Activated CD4-positive, alpha-beta T cell treated with anti-CD3 and anti-CD28 coated beads, Interleukin-2, amount 50 U/mL, for 1 hour (primary cell): ENCODE results near the gene AKT2.
A peak's percentile ranks its signal among the peaks of the same experiment; 100 is the strongest.

ENCODE experiments used
- DNase-seq: peaks from one replicate; pipeline ENCODE4 v3.0.0-alpha.2; 2020

AKT2 gene

DNA sequence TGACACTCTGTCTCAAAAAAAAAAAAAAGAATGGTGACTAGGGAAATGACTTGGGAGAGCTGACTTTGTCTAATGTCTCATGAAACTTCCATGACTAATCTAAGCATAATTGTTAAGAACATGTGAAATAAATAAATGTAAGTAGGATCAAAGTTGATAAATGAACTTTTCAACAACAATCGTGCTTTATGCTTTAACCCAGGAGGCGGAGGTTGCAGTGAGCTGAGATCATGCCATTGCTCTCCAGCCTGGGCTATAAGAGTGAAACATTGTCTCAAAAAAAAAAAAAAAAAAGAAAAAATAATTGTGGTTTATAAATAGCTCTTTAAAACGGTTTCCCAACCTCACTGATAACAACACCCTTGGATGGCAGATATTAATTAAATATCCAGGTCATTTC lies 12.9 kb upstream of the AKT2 start:
- DNase-seq = no peak

GRCh38 chr19:40294560-40294959 lies 9.4 kb upstream of the AKT2 start:
- DNase-seq = no peak

DNA sequence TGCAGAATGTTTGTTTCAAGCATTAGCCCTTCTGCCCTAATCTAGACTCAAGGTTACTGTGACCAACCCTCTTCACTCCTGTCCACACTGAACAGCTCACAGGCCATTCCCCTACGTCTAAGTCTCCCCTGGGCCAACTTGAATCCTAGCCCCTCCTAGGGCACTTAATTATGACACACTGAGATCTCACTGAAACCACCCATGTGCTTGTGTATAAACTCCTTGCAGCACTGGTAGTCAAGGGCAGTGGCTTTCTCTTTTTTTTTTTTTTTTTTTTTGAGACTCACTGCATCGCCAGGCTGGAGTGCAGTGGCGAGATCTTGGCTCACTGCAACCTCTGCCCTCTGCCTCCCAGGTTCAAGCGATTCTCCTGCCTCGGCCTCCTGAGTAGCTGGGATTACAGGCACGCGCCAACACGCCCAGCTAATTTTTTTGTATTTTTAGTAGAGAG lies 1.9 kb upstream of the AKT2 start:
- DNase-seq = no peak

DNA sequence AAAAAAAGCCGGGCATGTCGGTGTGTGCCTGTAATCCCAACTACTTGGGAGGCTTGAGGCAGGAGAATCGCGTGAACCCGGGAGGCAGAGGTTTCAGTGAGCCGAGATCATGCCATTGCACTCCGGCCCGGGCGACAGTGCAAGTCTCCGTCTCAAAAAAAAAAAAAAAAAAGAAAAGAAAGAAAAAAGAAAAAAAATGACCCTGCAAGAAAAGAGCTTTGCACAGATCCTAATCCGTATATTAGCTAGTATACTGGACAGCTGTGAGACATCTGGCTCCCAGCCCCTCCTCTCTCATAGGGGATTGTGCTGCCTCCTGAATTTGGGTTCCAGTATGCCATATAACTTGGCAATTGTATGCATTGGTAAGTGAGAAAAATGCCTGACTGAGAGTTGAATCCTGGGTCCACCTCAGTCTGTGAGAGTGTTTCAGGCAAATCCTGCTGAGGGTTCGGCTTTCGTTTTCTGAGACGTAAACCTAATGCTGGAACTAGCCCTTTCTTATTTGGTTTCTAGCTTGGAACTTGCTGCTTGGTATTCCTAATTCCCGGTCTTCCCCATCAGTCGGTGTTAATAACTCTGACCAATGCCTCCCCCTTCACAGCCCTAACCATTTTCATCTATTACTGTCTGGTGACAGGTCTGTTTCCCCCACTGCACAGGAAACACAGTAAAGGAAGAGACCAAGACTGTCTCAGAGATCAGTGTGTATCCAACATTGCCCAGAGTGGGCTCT lies 1.3 kb upstream of the AKT2 start:
- no peak for DNase-seq

GRCh38 chr19:40285353-40286234 lies 449 bp upstream of the AKT2 start:
- DNase-seq = peak; percentile 96

GRCh38 chr19:40284251-40284500 lies 969 bp downstream of the AKT2 start:
- no peak for DNase-seq

DNA sequence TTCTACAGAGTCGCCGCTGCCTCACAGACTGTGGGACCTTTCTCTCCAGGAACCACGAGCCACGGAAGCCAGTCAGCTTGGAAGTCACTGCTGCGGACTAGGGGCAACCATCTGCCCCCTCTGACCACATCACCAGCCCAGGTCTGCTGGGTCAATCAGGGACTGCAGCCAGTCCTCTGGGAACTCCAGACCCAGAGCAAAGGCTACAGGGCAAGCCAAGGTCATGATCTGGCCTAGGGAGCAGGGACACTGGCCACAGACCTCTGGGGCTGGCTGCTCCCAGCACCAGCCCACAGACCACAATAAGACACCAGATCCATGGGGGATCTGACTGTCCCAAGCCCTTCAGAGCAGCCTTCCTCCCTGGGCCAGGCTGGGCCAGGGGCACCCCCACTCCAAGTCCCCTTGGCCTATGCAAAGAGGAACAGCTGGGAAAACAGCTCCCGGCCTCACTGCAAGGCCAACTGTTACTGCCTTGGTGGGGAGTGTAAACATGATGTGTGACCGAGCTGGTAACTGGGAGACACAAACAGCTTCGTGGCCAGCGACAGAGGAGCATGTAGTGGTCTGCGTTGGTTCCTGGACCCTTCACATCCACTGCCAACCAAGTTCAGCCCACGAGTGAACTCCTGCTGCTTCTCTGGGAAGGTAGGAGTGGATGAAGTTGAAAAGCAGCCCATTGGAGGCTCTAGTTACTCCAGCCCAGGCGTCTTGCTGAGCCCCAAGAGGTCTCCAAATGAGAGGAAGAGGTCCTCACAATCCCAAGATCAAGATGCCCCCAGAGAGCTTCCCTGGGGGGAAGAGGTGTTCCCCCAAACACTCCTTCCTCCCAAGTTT lies 1.5 kb downstream of the AKT2 start:
- DNase-seq = no peak

DNA sequence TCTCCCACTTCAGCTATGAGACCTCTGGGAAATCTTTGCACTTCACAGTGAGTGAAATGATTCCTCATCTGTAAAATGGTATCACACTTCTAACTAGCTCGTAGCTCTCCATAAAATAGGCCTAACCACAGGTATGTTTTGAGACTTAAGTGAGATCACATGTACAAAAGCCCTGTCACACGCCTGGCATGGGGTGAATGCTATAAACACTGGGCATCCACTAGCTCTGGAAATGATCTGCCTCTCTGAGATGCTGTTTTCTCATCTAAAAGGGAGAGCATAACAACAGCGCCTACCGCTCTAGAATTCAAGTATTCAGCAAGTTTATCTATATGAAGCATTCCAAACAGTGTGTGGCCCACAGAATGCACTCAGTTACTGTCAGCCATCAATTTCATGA lies 2.2 kb downstream of the AKT2 start:
- DNase-seq = no peak

- no peak for DNase-seq
Measured at GRCh38 chr19:40282209-40282580, 3.0 kb downstream of the AKT2 start.

DNA sequence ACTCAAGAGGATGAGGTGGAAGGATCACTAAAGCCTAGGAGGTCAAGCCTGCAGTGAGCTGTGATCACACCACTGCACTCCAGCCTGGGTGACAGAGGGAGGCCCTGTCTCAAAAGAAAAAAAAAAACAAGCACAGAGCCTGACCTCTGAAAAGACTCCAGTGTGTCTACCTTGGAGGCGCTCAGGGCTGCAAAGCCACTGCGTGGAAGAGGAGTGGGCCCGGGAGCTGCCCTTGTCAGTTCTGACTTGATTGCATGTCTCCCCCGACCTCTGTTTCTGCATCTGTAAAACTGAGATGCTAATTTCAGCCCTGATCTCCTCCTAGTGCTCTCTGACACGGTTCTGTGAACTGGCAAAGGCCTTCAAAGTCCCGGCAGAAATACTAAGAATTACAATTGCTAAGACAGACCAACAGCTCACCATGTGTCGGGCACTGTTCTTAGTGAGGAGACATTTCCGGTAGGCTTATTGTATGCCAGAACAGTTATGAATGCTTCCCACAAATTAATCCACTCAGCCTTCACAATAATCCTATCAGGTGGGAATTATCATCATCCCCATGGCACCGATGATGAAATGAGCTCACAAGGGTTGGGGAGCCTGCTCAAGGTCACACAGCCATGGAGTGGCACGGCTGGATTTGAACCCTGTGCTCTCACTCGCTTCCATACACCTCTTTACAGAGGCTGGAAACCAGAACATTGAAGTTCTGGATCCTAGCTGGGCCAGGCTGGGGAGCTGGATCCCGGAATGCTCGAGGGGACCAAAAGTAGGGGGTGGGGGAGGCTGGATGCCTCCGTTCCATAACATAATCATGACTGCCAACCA lies 3.5 kb downstream of the AKT2 start:
- no peak for DNase-seq

- DNase-seq = no peak
Measured at GRCh38 chr19:40280608-40281221, 4.4 kb downstream of the AKT2 start.

- DNase-seq = no peak
Measured at GRCh38 chr19:40279761-40280607, 5.2 kb downstream of the AKT2 start.

DNA sequence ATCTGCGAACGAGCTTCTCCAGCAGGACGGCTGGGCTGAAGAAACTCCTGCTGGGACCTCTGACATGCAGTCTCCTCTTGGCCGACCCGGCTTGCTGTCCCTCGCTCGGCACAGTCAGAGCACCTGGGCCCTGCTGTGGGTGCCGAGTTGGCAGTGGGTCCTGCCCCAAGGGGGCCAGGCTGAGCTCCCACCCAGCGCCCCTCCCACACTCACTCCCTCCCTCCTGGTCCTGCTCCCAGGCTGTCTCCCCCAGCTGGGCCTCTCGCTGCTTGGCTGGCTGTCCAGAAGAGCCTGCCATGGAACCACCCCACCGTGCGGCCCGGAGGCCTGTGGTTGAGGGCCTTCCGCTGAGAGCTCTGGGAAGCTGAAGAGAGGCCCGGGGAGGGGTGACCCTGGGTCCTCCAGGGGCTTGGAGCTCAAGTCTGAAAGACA lies 6.0 kb downstream of the AKT2 start:
- no peak for DNase-seq

- DNase-seq = no peak
Measured at GRCh38 chr19:40278361-40279035, 6.6 kb downstream of the AKT2 start.

DNA sequence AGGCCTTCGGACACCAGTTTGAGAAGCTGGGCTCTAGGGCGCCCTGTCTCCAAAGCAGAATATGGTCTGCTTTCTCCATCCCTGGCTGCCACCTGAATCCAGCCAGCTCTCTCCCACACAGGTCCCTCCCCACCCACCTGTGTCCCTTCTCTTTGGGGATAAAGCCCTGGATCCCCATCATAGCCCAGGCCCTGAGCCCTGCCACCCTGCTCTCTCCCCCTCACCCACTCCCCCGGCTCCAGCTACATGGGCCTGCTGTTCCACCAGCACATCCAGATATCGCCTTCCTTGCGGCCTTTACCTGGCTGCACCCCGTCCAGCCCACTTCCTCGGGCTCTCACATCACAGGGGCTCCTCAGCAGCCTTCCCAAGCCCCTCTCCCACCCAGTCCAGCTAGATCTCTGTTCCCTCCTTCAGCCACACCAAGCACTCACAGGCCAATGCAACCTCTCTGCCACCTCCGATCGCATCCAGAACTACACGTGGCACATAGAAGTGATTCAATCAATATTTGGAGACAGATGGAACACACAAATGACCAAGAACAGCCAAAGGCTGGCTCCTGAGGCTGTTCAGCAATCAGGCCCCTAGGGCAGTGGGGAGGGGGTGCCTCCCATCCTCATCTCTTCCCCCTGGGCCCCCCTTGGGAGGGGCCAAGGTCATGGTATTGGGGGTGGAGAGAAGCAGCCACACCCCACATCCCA lies 7.6 kb downstream of the AKT2 start:
- DNase-seq = no peak

- no peak for DNase-seq
Measured at GRCh38 chr19:40274585-40275544, 10.3 kb downstream of the AKT2 start.

DNA sequence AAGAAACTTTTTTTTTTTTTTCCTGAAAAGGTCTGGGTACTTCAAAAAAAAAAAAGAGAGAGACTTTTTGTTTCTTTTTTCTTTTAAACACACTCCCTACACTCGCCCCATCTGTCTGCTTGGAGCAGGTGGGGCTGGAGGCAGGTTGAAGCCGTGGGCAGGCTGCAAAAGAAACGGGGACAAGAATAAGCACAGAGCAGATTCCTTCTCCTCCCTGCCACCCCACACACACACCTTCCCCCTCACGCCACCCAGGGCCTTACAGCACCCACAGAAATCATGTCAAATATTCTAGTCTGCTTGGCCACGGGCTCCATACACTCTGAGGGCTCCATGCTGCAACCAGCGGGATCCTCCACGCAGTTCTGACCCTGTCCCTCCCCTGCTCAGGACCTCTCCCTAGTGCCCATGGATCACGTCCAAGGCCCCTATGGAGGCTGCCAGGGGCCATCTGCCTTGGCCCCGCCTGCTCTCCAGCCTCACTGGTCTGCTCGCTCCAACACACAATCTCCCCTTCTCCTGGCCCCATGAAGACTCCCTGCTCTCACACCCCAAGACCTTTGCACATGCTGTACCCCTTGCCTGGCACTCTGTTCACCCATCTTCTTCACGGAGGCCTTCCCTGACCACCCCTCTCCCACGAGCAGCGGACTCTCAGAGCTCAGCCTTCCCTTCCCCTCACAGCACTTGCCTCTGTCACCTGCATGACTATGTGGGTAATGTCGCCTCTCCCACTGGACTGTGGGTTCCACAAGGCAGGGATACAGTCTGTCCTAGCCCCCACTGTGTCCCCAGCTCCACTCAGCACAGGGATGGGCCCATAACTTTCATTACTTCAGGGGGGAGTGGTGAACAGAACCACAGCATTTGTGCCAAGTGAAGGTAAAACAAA lies 11.4 kb downstream of the AKT2 start:
- DNase-seq = no peak

GRCh38 chr19:40272261-40272660 lies 12.9 kb downstream of the AKT2 start:
- no peak for DNase-seq
